ENCODE measurements around the gene GPR87. TPM values are rescaled to one million over a fixed set of nuclear protein-coding genes. Genes with fewer than 3 reads are reported as not detected.

The GPR87 gene
- total RNA-seq, 2 experiments from 2014 or later = not detected

DNA sequence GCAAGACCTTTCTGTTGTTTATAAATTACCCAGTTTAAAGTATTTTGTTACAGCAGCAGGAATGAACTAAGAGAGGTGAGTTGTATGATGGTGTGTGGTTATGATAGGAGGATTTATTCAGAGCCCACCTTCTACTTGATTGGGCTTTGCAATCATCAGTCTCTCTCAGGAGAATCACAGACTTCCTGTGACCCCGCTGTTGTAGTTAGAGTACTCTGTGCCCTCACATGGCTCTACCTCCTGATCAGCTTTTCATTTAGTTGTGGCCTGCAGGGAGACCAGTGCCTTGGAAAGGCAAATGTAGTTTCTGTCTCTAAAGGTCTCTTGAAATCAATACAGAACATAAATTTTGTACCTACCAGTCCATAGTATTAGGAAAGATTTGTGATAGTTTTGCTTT is 30.7 kb downstream of the GPR87 start:
- H3K9me3 Mint-ChIP-seq = no peaks in the 10 kb centered on the region
- Histone ChIP-seq H3K9me3 (ENCODE audit: control insufficient read depth in 1 of 2, insufficient read depth in 1 of 2, low read length in 2 of 2) (no peaks in the 10 kb centered on the region), H3K36me3 (ENCODE audit: insufficient read depth, low read length) (no peaks in the 10 kb centered on the region), H3K27me3 (ENCODE audit: control insufficient read depth in 1 of 2, insufficient read depth in 2 of 2, low read length in 2 of 2) (no peaks in the 10 kb centered on the region), H3K4me3 (ENCODE audit: low read length) (no peak overlapping the region), H3K27ac (ENCODE audit: low read depth in 1 of 2, low read length in 2 of 2) (no peak overlapping the region), H3K4me1 (ENCODE audit: insufficient read depth, low read length) (peaks cover 4% of the 10 kb centered on the region)
- TF ChIP-seq, protein P1, sequence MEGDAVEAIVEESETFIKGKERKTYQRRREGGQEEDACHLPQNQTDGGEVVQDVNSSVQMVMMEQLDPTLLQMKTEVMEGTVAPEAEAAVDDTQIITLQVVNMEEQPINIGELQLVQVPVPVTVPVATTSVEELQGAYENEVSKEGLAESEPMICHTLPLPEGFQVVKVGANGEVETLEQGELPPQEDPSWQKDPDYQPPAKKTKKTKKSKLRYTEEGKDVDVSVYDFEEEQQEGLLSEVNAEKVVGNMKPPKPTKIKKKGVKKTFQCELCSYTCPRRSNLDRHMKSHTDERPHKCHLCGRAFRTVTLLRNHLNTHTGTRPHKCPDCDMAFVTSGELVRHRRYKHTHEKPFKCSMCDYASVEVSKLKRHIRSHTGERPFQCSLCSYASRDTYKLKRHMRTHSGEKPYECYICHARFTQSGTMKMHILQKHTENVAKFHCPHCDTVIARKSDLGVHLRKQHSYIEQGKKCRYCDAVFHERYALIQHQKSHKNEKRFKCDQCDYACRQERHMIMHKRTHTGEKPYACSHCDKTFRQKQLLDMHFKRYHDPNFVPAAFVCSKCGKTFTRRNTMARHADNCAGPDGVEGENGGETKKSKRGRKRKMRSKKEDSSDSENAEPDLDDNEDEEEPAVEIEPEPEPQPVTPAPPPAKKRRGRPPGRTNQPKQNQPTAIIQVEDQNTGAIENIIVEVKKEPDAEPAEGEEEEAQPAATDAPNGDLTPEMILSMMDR (IDR thresholded peaks at IDR 0.05) = no peak
- no peaks in the 10 kb centered on the region for H3K27me3 Mint-ChIP-seq
- H3K4me3 Mint-ChIP-seq = no peak overlapping the region
- no peak for ATAC-seq (ENCODE audit: poor library complexity)
- H3K27ac Mint-ChIP-seq = no peak overlapping the region
- intact Hi-C loops (cut with DNase I, micrococcal nuclease) = loop anchor here in 1 of 2 experiments (10.0 kb wide), 1 partner anchor 361 kb away; no protein-coding TSS in a partner anchor
- peaks cover 15% of the 10 kb centered on the region for H3K4me1 Mint-ChIP-seq (ENCODE audit: low read depth)
- ChIA-PET POLR2A (interaction anchor here (1.3 kb wide), 1 partner anchor 59 kb away, joined by 3 read pairs; no protein-coding TSS in a partner anchor), CTCF (interaction anchor here (0.9 to 4.0 kb wide), 2 partner anchors 76 to 117 kb away, joined by 3 to 13 read pairs; no protein-coding TSS in a partner anchor)
- no peaks in the 10 kb centered on the region for H3K36me3 Mint-ChIP-seq (ENCODE audit: low read depth)
- no peak for DNase-seq

DNA sequence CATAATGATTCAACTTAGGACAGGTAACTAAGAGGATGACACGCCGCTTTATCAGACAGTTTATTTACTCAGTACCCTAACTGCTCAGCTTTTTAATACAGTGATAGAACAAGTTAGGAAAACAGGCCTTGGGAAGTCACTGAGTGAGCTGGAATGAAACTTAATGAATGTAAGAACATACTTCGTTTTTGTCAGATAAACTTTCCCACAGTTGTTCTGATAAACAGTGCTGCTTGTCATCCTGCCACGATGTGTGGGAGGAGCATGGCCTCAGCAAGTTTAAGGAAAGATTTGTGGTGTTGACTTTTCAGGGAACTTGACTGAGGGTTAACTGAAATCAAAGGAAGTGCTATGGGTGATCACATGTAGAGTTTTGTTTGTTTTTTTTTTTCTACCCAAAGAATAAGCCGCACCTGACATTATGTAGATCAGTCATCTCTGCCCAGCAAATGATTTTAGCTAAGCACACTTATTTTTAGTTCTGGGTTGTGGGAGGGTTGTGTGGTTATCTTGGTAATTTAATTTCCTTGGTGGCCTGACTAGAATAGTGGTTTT is 32.6 kb downstream of the GPR87 start:
- ChIA-PET POLR2A (no interaction called here), CTCF (interaction anchor here (0.9 to 1.9 kb wide), 3 partner anchors 56 to 116 kb away, joined by 3 to 15 read pairs (median 4); no protein-coding TSS in a partner anchor)
- ATAC-seq (ENCODE audit: poor library complexity) (peak; percentile 37), DNase-seq (peak in 2 of 14 experiments; percentile 15 to 38)
- no peaks in the 10 kb centered on the region for H3K36me3 ChIP-seq (ENCODE audit: insufficient read depth, low read length)
- H3K4me3 Mint-ChIP-seq = no peak overlapping the region
- TF ChIP-seq, protein P1 (IDR thresholded peaks at IDR 0.05) = no peak
- peak overlapping the region; percentile 57 for H3K27ac Mint-ChIP-seq
- H3K4me1 Mint-ChIP-seq (ENCODE audit: low read depth) = peaks cover 17% of the 10 kb centered on the region
- H3K4me1 ChIP-seq (ENCODE audit: insufficient read depth, low read length) = peaks cover 4% of the 10 kb centered on the region
- intact Hi-C loops (cut with DNase I, micrococcal nuclease) = loop anchor here (1.0 to 10.0 kb wide), 5 partner anchors 56 to 562 kb away; no protein-coding TSS in a partner anchor
- H3K27ac ChIP-seq (ENCODE audit: low read depth in 1 of 2, low read length in 2 of 2) = no peak overlapping the region
- H3K4me3 ChIP-seq (ENCODE audit: low read length) = no peak overlapping the region
- H3K9me3 Mint-ChIP-seq = no peaks in the 10 kb centered on the region
- H3K36me3 Mint-ChIP-seq (ENCODE audit: low read depth) = no peaks in the 10 kb centered on the region
- H3K27me3 ChIP-seq (ENCODE audit: control insufficient read depth in 1 of 2, insufficient read depth in 2 of 2, low read length in 2 of 2) = no peaks in the 10 kb centered on the region
- no peaks in the 10 kb centered on the region for H3K9me3 ChIP-seq (ENCODE audit: control insufficient read depth in 1 of 2, insufficient read depth in 1 of 2, low read length in 2 of 2)
- no peaks in the 10 kb centered on the region for H3K27me3 Mint-ChIP-seq

DNA sequence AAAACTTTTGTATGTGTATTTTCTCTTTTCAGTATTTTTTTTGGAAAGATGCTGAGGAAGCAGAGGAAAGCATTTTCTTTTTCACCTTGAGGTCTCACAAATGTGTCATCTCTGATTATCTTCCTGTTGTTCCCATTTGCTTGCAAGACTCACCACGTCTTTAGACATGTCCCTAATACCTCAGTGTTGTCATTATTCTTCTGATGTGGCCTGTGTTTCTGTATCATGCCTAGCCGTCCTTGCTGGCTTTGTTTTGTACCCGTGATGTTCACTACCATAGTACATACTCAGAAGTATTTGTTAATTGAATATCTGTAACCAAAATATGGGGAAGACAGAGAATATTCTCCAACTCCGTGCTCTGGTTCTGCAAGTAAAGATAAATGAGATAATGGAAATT is 33.2 kb downstream of the GPR87 start:
- no peaks in the 10 kb centered on the region for H3K9me3 ChIP-seq (ENCODE audit: control insufficient read depth in 1 of 2, insufficient read depth in 1 of 2, low read length in 2 of 2)
- no peak overlapping the region for H3K4me3 ChIP-seq (ENCODE audit: low read length)
- no peaks in the 10 kb centered on the region for H3K9me3 Mint-ChIP-seq
- no peak overlapping the region for H3K27ac Mint-ChIP-seq
- H3K27me3 ChIP-seq (ENCODE audit: control insufficient read depth in 1 of 2, insufficient read depth in 2 of 2, low read length in 2 of 2) = no peaks in the 10 kb centered on the region
- H3K4me1 Mint-ChIP-seq (ENCODE audit: low read depth) = peaks cover 23% of the 10 kb centered on the region
- H3K36me3 Mint-ChIP-seq (ENCODE audit: low read depth) = no peaks in the 10 kb centered on the region
- peak in 2 of 14 experiments; percentile 30 to 41 for DNase-seq
- H3K4me1 ChIP-seq (ENCODE audit: insufficient read depth, low read length) = peaks cover 7% of the 10 kb centered on the region
- H3K27me3 Mint-ChIP-seq = no peaks in the 10 kb centered on the region
- no peak overlapping the region for H3K4me3 Mint-ChIP-seq
- ChIA-PET CTCF (interaction anchor here (1.0 to 6.2 kb wide), 4 partner anchors 56 to 127 kb away, joined by 4 to 65 read pairs (median 10); no protein-coding TSS in a partner anchor), POLR2A (no interaction called here)
- TF ChIP-seq, protein P1 (IDR thresholded peaks at IDR 0.05) = no peak
- intact Hi-C loops (cut with DNase I, micrococcal nuclease) = loop anchor here (1.0 to 10.0 kb wide), 5 partner anchors 55 to 561 kb away; no protein-coding TSS in a partner anchor
- H3K27ac ChIP-seq (ENCODE audit: low read depth in 1 of 2, low read length in 2 of 2) = no peak overlapping the region
- ATAC-seq (ENCODE audit: poor library complexity) = peak; percentile 59
- H3K36me3 ChIP-seq (ENCODE audit: insufficient read depth, low read length) = no peaks in the 10 kb centered on the region

Data from CD4-positive, alpha-beta T cell (primary cell).